HepG2 (cell line): ENCODE data around the gene NECAB2. TPM values are rescaled to one million over a fixed set of nuclear protein-coding genes. Genes with fewer than 3 reads are reported as not detected.

ENCODE experiments used
- EEA1 ChIP-seq: sonication (generic); formaldehyde crosslinking; IDR thresholded peaks from 2 replicates; pipeline ENCODE4 v1.5.1; 2020; ENCODE audit warnings: mild to moderate bottlenecking, missing genetic modification reagents, borderline replicate concordance
- FOXJ3 ChIP-seq: sonication (generic); formaldehyde crosslinking; IDR thresholded peaks from 2 replicates; pipeline ENCODE4 v1.4.0; 2020; ENCODE audit warnings: missing genetic modification reagents, mild to moderate bottlenecking, borderline replicate concordance
- FOXK2 ChIP-seq: fragments of 450-650 bp; IDR thresholded peaks from 2 replicates; pipeline ENCODE4 v1.6.1; 2016
- HOXA5 ChIP-seq: sonication (generic); formaldehyde crosslinking; IDR thresholded peaks from 2 replicates; pipeline ENCODE4 v1.4.0; 2020; ENCODE audit warnings: missing genetic modification reagents
- KDM5B ChIP-seq: sonication (generic); formaldehyde crosslinking; IDR thresholded peaks from 2 replicates; pipeline ENCODE4 v1.4.0; 2020; ENCODE audit warnings: missing genetic modification reagents, mild to moderate bottlenecking, borderline replicate concordance
- MXI1 ChIP-seq: IDR thresholded peaks from 3 replicates; pipeline ENCODE4 v1.6.1; 2012; ENCODE audit warnings: low read depth, low read length, inconsistent platforms, borderline replicate concordance
- PTBP1 ChIP-seq: fragments of 200-400 bp; formaldehyde crosslinking; IDR thresholded peaks from 2 replicates; pipeline ENCODE4 v1.6.1; 2018; ENCODE audit warnings: low read length, low read depth; ENCODE audit not compliant: poor library complexity, severe bottlenecking
- SALL1 ChIP-seq: sonication (generic); formaldehyde crosslinking; IDR thresholded peaks from 2 replicates; pipeline ENCODE4 v1.8.0; 2022; ENCODE audit warnings: mild to moderate bottlenecking, missing genetic modification reagents
- SIN3B ChIP-seq: fragments of 150-350 bp; IDR thresholded peaks from 2 replicates; pipeline ENCODE4 v1.6.1; 2014; ENCODE audit warnings: low read length
- ZIK1 ChIP-seq: sonication (generic); formaldehyde crosslinking; IDR thresholded peaks from 2 replicates; pipeline ENCODE4 v1.5.0; 2020; ENCODE audit warnings: mild to moderate bottlenecking, low read depth, missing genetic modification reagents, borderline replicate concordance
- ZKSCAN8 ChIP-seq: IDR thresholded peaks from 2 replicates; pipeline ENCODE4 v1.6.1; 2016; ENCODE audit warnings: borderline replicate concordance, missing genetic modification reagents, missing compliant biosample characterization
- ZNF180 ChIP-seq: sonication (generic); formaldehyde crosslinking; IDR thresholded peaks from 2 replicates; pipeline ENCODE4 v1.4.0; 2020; ENCODE audit warnings: low read depth, missing genetic modification reagents, borderline replicate concordance
- ZNF263 ChIP-seq: sonication (generic); formaldehyde crosslinking; IDR thresholded peaks from 2 replicates; pipeline ENCODE4 v1.4.0; 2020; ENCODE audit warnings: missing genetic modification reagents
- ZNF33B ChIP-seq: sonication (generic); formaldehyde crosslinking; IDR thresholded peaks from 2 replicates; pipeline ENCODE4 v1.5.1; 2020; ENCODE audit warnings: mild to moderate bottlenecking, missing genetic modification reagents
- ZNF354B ChIP-seq: sonication (generic); formaldehyde crosslinking; IDR thresholded peaks from 2 replicates; pipeline ENCODE4 v1.8.0; 2022; ENCODE audit warnings: mild to moderate bottlenecking, missing genetic modification reagents
- ZNF709 ChIP-seq: sonication (generic); formaldehyde crosslinking; IDR thresholded peaks from 2 replicates; pipeline ENCODE4 v1.5.0; 2020; ENCODE audit warnings: mild to moderate bottlenecking, missing genetic modification reagents
- ZNF720 ChIP-seq: sonication (generic); formaldehyde crosslinking; IDR thresholded peaks from 2 replicates; pipeline ENCODE4 v1.4.0; 2020; ENCODE audit warnings: missing genetic modification reagents
- polyA plus RNA-seq, 8 experiments: library from polyadenylated mRNA; depleted of rRNA in 3 of 8; stranded (reverse) in 7 of 8; unstranded in 1 of 8; fragments of >200 nt; fragmentation: Illumina TruSeq in 4 of 8; extraction: Trizol in 4 of 8; gene quantifications; 2 replicates each; pipeline versions ENCODE4 v1.2.1 to v1.2.3, GENCODE V29; 2011 to 2016; ENCODE audit warnings: low read depth in 4 of 8, missing spikeins in 1 of 8, mixed read lengths in 1 of 8; ENCODE audit not compliant: insufficient read depth in 1 of 8
- total RNA-seq, 5 experiments: library from RNA; depleted of rRNA; stranded (reverse); fragments of >200 nt; fragmentation: Illumina TruSeq; extraction: Trizol; gene quantifications; 2 replicates each; pipeline ENCODE4 v1.2.3, GENCODE V29; 2016; ENCODE audit warnings: low read depth in 1 of 5
- TF ChIP-seq, protein P1 (sequence below): sonication (generic); formaldehyde crosslinking; IDR thresholded peaks from 2 replicates; pipeline ENCODE4 v1.8.0; 2022; ENCODE audit warnings: missing genetic modification reagents, mild to moderate bottlenecking, moderate library complexity, borderline replicate concordance
- TF ChIP-seq, protein P2 (sequence below): IDR thresholded peaks from 2 replicates; pipeline ENCODE4 v1.6.1; 2012; ENCODE audit warnings: low read depth, low read length, improper control_type of control experiment
- TF ChIP-seq, protein P3 (sequence below): sonication (generic); formaldehyde crosslinking; conservative IDR thresholded peaks from 2 replicates; pipeline ENCODE4 v1.8.0; 2022; ENCODE audit warnings: missing genetic modification reagents
- TF ChIP-seq, protein P4 (sequence below): IDR thresholded peaks from 2 replicates; pipeline ENCODE4 v1.6.1; 2016; ENCODE audit warnings: low read depth, borderline replicate concordance
- TF ChIP-seq, protein P5 (sequence below): sonication (generic); formaldehyde crosslinking; IDR thresholded peaks from 2 replicates; pipeline ENCODE4 v1.5.0; 2020; ENCODE audit warnings: missing genetic modification reagents

The NECAB2 gene
- total and polyA plus RNA-seq, 2 of the 13 experiments (the other 11 are each of a cell fraction or from before 2014, with no cell fraction given), result 0.21 to 0.49 TPM

DNA sequence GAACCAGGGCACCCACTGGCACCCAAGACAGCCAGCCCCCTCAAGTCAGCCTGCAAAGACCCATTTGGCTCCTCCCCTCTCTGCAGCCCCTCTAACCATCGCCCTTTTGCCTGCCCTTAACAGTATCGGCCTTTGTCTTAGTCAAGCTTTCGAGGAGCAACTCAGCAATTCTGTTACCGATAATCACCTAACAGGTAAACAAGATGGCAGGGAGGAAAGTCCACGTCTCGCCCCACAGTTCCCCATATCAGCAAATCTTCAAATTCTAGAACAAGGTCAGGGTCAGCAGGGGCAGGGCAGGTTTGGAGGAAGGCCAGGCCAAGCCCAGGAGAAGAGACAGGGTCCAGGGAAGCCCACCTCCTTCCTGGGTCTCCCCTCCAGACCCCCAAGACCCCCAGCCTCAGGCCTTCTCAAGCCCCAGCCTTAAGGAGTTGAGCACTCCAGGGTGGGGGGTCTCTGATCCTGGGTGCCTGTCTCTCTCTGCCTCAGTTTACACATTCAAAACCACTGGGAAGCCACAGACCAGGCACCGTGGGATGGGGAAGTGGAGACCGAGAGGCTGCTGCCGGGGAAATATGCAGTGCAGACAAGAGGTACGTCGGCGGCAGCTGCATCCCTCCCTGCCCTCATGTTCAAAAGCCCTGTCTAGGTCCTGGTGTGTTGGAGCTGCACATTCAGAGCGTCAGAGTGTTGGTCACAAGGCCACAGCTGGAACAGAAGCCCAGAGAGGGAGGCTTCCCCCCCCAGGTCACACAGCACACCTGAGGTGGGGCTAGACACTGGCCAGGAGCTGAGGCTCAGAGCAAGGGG, 18.9 kb upstream of the NECAB2 start (continued):
- TF ChIP-seq, protein P1, sequence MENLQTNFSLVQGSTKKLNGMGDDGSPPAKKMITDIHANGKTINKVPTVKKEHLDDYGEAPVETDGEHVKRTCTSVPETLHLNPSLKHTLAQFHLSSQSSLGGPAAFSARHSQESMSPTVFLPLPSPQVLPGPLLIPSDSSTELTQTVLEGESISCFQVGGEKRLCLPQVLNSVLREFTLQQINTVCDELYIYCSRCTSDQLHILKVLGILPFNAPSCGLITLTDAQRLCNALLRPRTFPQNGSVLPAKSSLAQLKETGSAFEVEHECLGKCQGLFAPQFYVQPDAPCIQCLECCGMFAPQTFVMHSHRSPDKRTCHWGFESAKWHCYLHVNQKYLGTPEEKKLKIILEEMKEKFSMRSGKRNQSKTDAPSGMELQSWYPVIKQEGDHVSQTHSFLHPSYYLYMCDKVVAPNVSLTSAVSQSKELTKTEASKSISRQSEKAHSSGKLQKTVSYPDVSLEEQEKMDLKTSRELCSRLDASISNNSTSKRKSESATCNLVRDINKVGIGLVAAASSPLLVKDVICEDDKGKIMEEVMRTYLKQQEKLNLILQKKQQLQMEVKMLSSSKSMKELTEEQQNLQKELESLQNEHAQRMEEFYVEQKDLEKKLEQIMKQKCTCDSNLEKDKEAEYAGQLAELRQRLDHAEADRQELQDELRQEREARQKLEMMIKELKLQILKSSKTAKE (CRISPR knock-in tag), result peak; percentile 97
- TF ChIP-seq SIN3B (no peak), ZNF709 (CRISPR knock-in tag) (no peak), ZNF263 (CRISPR knock-in tag) (no peak), HOXA5 (CRISPR knock-in tag) (no peak), PTBP1 (no peak), ZKSCAN8 (CRISPR knock-in tag) (no peak), ZNF354B (CRISPR knock-in tag) (no peak), ZNF720 (CRISPR knock-in tag) (no peak), MXI1 (no peak), ZNF180 (no peak), ZIK1 (CRISPR knock-in tag) (no peak), FOXJ3 (CRISPR knock-in tag) (peak; percentile 32; the same call in 1 of the 2 replicates), EEA1 (CRISPR knock-in tag) (no peak), FOXK2 (peak; percentile 69; the same call in 1 of the 2 replicates), KDM5B (peak; percentile 22; the same call in 1 of the 2 replicates), ZNF33B (CRISPR knock-in tag) (0 out of 2 replicates have a peak, but pooled peaks have one; percentile 23), SALL1 (CRISPR knock-in tag) (peak; percentile 82)
- TF ChIP-seq, protein P2, sequence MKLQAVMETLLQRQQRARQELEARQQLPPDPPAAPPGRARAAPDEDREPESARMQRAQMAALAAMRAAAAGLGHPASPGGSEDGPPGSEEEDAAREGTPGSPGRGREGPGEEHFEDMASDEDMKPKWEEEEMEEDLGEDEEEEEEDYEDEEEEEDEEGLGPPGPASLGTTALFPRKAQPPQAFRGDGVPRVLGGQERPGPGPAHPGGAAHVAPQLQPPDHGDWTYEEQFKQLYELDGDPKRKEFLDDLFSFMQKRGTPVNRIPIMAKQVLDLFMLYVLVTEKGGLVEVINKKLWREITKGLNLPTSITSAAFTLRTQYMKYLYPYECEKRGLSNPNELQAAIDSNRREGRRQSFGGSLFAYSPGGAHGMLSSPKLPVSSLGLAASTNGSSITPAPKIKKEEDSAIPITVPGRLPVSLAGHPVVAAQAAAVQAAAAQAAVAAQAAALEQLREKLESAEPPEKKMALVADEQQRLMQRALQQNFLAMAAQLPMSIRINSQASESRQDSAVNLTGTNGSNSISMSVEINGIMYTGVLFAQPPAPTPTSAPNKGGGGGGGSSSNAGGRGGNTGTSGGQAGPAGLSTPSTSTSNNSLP, result no peak
- TF ChIP-seq, protein P3, sequence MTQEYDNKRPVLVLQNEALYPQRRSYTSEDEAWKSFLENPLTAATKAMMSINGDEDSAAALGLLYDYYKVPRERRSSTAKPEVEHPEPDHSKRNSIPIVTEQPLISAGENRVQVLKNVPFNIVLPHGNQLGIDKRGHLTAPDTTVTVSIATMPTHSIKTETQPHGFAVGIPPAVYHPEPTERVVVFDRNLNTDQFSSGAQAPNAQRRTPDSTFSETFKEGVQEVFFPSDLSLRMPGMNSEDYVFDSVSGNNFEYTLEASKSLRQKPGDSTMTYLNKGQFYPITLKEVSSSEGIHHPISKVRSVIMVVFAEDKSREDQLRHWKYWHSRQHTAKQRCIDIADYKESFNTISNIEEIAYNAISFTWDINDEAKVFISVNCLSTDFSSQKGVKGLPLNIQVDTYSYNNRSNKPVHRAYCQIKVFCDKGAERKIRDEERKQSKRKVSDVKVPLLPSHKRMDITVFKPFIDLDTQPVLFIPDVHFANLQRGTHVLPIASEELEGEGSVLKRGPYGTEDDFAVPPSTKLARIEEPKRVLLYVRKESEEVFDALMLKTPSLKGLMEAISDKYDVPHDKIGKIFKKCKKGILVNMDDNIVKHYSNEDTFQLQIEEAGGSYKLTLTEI (CRISPR knock-in tag), result no peak
- TF ChIP-seq, protein P4, sequence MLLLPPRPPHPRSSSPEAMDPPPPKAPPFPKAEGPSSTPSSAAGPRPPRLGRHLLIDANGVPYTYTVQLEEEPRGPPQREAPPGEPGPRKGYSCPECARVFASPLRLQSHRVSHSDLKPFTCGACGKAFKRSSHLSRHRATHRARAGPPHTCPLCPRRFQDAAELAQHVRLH (CRISPR knock-in tag), result no peak
- TF ChIP-seq, protein P5, sequence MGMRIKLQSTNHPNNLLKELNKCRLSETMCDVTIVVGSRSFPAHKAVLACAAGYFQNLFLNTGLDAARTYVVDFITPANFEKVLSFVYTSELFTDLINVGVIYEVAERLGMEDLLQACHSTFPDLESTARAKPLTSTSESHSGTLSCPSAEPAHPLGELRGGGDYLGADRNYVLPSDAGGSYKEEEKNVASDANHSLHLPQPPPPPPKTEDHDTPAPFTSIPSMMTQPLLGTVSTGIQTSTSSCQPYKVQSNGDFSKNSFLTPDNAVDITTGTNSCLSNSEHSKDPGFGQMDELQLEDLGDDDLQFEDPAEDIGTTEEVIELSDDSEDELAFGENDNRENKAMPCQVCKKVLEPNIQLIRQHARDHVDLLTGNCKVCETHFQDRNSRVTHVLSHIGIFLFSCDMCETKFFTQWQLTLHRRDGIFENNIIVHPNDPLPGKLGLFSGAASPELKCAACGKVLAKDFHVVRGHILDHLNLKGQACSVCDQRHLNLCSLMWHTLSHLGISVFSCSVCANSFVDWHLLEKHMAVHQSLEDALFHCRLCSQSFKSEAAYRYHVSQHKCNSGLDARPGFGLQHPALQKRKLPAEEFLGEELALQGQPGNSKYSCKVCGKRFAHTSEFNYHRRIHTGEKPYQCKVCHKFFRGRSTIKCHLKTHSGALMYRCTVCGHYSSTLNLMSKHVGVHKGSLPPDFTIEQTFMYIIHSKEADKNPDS (CRISPR knock-in tag), result no peak
